ACC112 (cell line): ENCODE results near the gene SMG6.

ENCODE experiments used
- H2AFZ ChIP-seq: fragments of 200-600 bp; sonication (generic); one replicate; pipeline ENCODE4 v1.6.0; 2017; ENCODE audit warnings: antibody characterized with exemption, low read length; ENCODE audit not compliant: unreplicated experiment
- H3K27ac ChIP-seq: fragments of 200-600 bp; sonication (generic); 2 replicates; pipeline ENCODE4 v1.5.1; 2014; ENCODE audit warnings: low read depth, mild to moderate bottlenecking, antibody characterized with exemption, low read length, moderate library complexity
- H3K27me3 ChIP-seq: fragments of 200-600 bp; sonication (generic); 2 replicates; pipeline ENCODE4 v1.6.1; 2014; ENCODE audit warnings: mild to moderate bottlenecking, antibody characterized with exemption, low read length, moderate library complexity, mixed read lengths; ENCODE audit not compliant: insufficient read depth
- H3K36me3 ChIP-seq: fragments of 200-600 bp; sonication (generic); 2 replicates; pipeline ENCODE4 v1.6.1; 2016; ENCODE audit warnings: mild to moderate bottlenecking, antibody characterized with exemption, low read length, moderate library complexity, mixed read lengths; ENCODE audit not compliant: insufficient read depth
- H3K4me1 ChIP-seq: fragments of 200-600 bp; sonication (generic); one replicate; pipeline ENCODE4 v1.6.1; 2016; ENCODE audit warnings: low read length, mixed read lengths; ENCODE audit not compliant: insufficient read depth, unreplicated experiment, control insufficient read depth
- H3K4me3 ChIP-seq: fragments of 200-600 bp; sonication (generic); 2 replicates; pipeline ENCODE4 v1.5.1; 2014; ENCODE audit warnings: mild to moderate bottlenecking, low read depth, low read length
- H3K79me2 ChIP-seq: fragments of 200-600 bp; sonication (generic); one replicate; pipeline ENCODE4 v1.6.0; 2016; ENCODE audit warnings: low read length; ENCODE audit not compliant: control insufficient read depth, unreplicated experiment, insufficient read depth

The SMG6 gene

GRCh38 chr17:2023692-2024571, 279.7 kb downstream of the SMG6 start:
- H3K4me3 ChIP-seq: peak overlapping the region; percentile 60
- H3K36me3 ChIP-seq: no peaks in the 10 kb centered on the region
- H3K27ac ChIP-seq: no peak overlapping the region
- H3K4me1 ChIP-seq: peaks cover 11% of the 10 kb centered on the region
- peaks cover 64% of the 10 kb centered on the region for H3K27me3 ChIP-seq
- no peaks in the 10 kb centered on the region for H3K79me2 ChIP-seq
- no peak overlapping the region for H2AFZ ChIP-seq

- Histone ChIP-seq H3K4me3 (no peak overlapping the region), H3K36me3 (no peaks in the 10 kb centered on the region), H3K4me1 (peaks cover 5% of the 10 kb centered on the region), H2AFZ (no peak overlapping the region), H3K27me3 (peaks cover 70% of the 10 kb centered on the region), H3K27ac (no peak overlapping the region), H3K79me2 (no peaks in the 10 kb centered on the region)
These were observed 280.3 kb downstream of the SMG6 start for GRCh38 chr17:2023256-2023655.

GRCh38 chr17:2022647-2023240, 280.8 kb downstream of the SMG6 start:
- Histone ChIP-seq H3K27ac (no peak overlapping the region), H3K36me3 (no peaks in the 10 kb centered on the region), H3K4me1 (peaks cover 3% of the 10 kb centered on the region), H2AFZ (no peak overlapping the region), H3K27me3 (peaks cover 72% of the 10 kb centered on the region), H3K79me2 (no peaks in the 10 kb centered on the region), H3K4me3 (no peak overlapping the region)

DNA sequence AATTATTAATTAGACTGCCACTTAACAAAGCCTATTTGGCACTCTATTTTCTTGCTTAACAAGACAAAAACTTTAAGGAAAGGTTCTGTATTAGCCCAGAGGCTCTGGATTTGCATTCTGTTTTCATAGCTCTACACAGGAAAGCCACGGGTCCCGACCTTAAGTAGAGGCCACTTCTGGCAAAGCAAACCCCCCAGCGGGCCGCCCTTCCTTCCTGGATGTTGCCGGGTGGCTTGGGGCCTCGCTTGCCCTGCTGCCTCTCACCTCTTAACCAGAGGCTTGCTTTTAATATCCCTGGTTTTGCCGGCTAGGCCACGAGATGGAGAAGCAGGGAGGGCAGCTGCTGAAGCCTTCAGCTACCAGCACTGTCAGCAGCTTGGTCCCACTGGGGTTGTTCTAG, 282.9 kb downstream of the SMG6 start:
- Histone ChIP-seq H2AFZ (no peak overlapping the region), H3K27ac (no peak overlapping the region)

DNA sequence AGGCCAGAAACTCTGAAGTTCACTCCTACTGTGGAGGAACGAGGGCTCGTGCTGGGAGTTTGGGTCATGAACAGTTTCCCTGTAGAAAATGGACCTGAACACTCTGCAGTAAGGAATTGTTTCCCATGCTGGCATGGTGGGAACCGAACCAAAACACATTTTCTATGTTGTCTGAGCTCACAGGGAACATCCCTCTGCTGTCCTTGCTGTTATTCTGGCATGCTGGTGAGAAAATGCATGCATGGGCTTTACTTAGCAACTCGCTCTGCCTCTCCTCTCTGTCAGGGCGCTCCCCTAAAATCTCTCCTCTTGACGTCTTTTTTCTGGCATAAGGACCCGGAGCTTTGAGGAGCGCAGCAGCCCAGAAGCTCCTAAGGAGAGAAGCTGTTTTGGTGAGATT, 283.9 kb downstream of the SMG6 start:
- Histone ChIP-seq H3K79me2 (no peaks in the 10 kb centered on the region), H2AFZ (no peak overlapping the region), H3K4me1 (peaks cover 3% of the 10 kb centered on the region), H3K27me3 (peaks cover 60% of the 10 kb centered on the region), H3K27ac (no peak overlapping the region), H3K4me3 (no peak overlapping the region), H3K36me3 (no peaks in the 10 kb centered on the region)

More for the DNA sequence above, 282.9 kb downstream of the SMG6 start:
- Histone ChIP-seq H3K4me3 (no peak overlapping the region), H3K27me3 (peaks cover 70% of the 10 kb centered on the region), H3K36me3 (no peaks in the 10 kb centered on the region), H3K4me1 (peaks cover 3% of the 10 kb centered on the region), H3K79me2 (no peaks in the 10 kb centered on the region)

DNA sequence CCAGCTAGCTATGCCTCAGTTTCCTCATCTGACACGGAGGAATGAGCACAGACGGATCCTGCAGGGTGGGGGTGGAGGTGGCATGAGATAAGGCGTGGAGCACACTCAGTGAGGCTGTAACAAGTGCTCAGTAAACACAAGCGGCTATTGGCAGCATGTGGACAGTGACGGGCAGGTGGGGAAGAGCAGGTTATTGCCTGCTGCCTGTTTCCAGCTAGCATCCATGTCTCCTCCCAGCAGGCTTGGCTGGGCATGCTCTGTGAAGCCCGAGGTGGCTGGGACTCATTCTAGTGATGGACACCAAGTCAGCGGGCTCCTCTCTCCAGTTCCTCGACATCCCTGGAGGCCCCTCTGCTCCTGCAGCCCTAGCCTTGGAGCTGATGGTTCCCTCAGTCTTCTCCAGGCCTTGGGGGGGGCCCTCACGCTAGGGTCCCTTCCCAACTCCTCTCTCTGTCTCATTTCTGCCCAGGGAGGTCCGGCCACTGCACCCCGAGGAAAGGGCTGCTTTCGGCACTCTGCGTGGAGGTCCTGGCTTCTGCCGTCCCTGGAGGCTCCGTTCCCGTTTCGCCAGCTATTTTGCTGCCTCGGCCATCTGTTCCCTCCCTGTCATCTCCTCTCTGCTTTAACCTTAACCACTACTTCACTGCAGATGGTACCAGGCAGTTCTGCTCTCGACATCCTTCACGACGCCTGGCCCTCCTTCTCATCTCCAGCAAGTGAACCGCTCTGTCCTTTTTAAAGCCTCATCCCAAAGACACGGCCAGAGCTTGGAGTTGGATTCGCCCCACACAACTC, 284.7 kb downstream of the SMG6 start:
- H3K27ac ChIP-seq: no peak overlapping the region
- no peaks in the 10 kb centered on the region for H3K79me2 ChIP-seq
- H3K36me3 ChIP-seq: no peaks in the 10 kb centered on the region
- H3K4me3 ChIP-seq: no peak overlapping the region
- peaks cover 52% of the 10 kb centered on the region for H3K27me3 ChIP-seq
- H3K4me1 ChIP-seq: no peaks in the 10 kb centered on the region
- H2AFZ ChIP-seq: no peak overlapping the region

- Histone ChIP-seq H3K27me3 (peaks cover 38% of the 10 kb centered on the region), H3K36me3 (no peaks in the 10 kb centered on the region), H3K4me3 (no peak overlapping the region), H3K79me2 (no peaks in the 10 kb centered on the region), H2AFZ (no peak overlapping the region), H3K27ac (no peak overlapping the region), H3K4me1 (no peaks in the 10 kb centered on the region)
These were observed 286.2 kb downstream of the SMG6 start for GRCh38 chr17:2017274-2017941.

- Histone ChIP-seq H3K4me3 (no peak overlapping the region), H3K4me1 (peaks cover 6% of the 10 kb centered on the region), H3K79me2 (no peaks in the 10 kb centered on the region), H2AFZ (no peak overlapping the region), H3K27me3 (peaks cover 35% of the 10 kb centered on the region), H3K36me3 (no peaks in the 10 kb centered on the region), H3K27ac (no peak overlapping the region)
These were observed 287.1 kb downstream of the SMG6 start for GRCh38 chr17:2016494-2016893.

GRCh38 chr17:2015314-2015713, 288.3 kb downstream of the SMG6 start:
- Histone ChIP-seq H3K27me3 (peaks cover 26% of the 10 kb centered on the region), H3K4me1 (peaks cover 10% of the 10 kb centered on the region), H3K36me3 (no peaks in the 10 kb centered on the region), H3K79me2 (no peaks in the 10 kb centered on the region), H3K4me3 (no peak overlapping the region), H3K27ac (no peak overlapping the region), H2AFZ (no peak overlapping the region)

DNA sequence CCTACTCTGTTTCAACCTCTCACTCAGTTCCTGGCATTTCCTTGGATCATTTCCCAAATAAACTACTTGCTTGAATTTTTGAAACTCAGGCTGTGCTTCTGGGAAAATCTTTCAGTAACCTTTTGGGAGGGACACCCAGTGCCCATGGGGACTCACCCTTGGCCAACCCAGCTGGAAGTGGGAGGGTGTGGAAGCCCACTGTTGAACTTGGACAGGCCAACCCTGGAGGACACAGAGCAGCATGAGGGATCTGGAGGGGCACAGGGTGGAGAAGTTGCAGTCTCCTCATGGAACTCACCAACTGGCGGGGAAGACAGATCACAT, 289.6 kb downstream of the SMG6 start:
- no peak overlapping the region for H2AFZ ChIP-seq
- peaks cover 10% of the 10 kb centered on the region for H3K4me1 ChIP-seq
- no peaks in the 10 kb centered on the region for H3K79me2 ChIP-seq
- peaks cover 13% of the 10 kb centered on the region for H3K27me3 ChIP-seq
- H3K36me3 ChIP-seq: no peaks in the 10 kb centered on the region
- H3K27ac ChIP-seq: no peak overlapping the region
- H3K4me3 ChIP-seq: no peak overlapping the region
